Hindlimb muscle (tissue), 1 donor: ENCODE results near the gene GABRG2. TPM values are rescaled to one million over a fixed set of nuclear protein-coding genes. Genes with fewer than 3 reads are reported as not detected.

ENCODE experiments used
- DNase-seq: peaks from one replicate; pipeline ENCODE4 v3.0.0-alpha.2; 2013
- polyA plus RNA-seq: library from polyadenylated mRNA; unstranded; fragments of 120-200 nt; gene quantifications from one replicate; pipeline ENCODE4 v1.2.1, GENCODE V29; 2013; ENCODE audit not compliant: insufficient read length

GABRG2 gene
- polyA plus RNA-seq, 1 donor: not detected

- no peak for DNase-seq
Observed at GRCh38 chr5:162193012-162193411, 125.4 kb downstream of the GABRG2 start.

DNA sequence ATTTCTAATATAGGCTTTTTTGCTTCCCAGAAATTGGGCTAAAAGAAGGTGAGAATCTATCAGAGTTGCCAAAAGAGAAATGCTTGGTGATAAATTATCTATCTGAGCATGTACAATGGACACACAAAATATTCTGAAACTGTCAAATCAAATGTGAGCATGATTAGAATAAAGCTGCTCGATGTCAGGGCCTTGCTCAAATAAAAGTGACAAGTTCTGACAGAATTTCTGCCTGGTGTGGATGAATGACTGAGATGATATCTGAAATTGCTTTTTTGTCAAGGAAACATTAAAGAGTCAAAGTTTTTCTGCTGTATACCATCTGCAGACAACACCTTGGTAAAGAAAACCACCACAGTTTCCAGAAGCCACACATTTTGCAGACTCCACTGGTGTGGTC is 128.8 kb downstream of the GABRG2 start:
- DNase-seq: no peak

DNA sequence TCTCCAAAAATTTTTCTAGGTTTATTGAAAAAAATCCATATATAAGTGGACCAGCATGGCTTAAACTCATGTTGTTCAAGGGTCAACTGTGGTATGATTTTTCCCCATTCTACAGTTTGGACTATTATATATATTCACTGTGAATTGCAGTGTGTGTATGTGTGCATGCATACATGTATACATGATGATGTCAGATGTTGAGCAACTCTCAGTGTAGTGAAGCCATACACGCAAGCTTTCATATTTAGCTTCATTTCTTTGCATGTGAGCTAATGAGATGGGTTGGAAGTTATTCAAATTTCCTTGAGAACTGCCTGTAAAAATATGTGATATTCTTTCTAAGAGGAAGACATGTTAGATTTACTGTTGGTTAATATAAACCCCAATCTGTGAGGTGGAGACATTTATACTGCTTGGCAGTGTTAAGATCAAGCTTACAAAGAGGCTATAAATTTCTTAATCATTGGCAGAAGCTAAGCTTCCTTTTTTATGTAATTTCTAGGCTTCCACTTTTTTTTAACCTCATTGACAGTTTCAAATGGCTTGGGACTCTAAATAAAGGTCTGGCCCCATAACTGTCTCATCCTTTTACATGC is 134.8 kb downstream of the GABRG2 start:
- no peak for DNase-seq

Other genes with a start within 250 kb of the GABRG2 start
- gene GABRA1, start 219.7 kb upstream of the GABRG2 start, polyA plus RNA-seq: not detected